Measurements from ENCODE around the gene DPRX.

DPRX gene

DNA sequence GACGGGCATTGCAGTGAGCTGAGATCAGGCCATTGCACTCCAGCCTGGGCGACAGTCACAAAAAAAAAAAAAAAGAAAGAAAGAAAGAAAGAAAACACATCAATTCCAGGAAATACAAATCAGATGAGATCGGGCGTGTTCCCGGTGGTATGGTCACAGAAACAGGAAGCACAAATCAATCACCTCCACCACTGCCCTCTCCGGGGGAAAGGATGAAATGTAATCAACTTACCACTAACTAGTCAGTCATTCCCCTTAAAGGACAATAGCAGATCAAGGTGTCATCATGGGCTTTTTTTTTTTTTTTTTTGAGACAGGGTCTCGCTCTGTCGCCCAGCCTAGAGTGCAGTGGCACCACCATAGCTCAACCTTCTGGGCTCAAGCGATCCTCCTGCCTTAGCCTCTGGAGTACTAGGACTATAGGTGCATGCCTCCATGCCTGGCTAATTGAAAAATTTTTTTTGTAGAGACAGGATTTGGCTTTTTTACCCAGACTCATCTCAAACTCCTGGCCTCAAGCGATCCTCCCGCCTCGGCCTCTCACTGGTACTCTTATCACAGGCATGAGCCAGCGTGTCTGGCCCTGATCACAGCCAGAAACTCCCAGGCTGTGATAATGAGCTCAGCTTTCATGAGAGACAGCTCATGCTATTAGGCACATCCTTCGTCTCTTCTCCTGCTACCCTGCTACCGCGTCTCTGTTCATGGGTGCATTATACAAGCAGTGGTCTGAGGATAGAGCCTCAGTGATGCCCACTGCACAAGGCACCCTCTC, 6.8 kb upstream of the DPRX start:
- H3K27me3 ChIP-seq (ENCODE audit: low read depth): no peaks in the 10 kb centered on the region

DNA sequence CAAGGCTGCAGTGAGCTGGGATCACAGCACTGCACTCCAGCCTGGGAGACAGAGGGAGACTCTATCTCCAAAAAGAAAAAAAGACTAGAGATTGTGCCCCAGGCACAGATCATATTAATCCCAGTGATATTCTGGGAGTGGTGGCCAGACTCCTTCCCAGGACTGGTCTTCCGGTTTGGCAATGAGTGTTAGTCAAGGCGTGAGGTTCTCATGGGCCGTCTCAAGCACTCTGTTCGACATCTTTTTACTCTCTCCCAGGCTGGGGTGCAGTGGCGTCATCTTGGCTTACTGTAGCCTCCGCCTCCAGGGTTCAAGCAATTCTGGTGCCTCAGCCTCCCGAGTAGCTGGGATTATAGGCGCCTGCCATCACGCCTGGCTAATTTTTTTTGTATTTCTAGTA, 5.3 kb upstream of the DPRX start:
- Histone ChIP-seq H3K36me3 (replicated peaks) (no peaks in the 10 kb centered on the region), H3K9me3 (no peaks in the 10 kb centered on the region; the same call in 1 of the 2 replicates), H3K4me1 (no peaks in the 10 kb centered on the region), H3K27me3 (ENCODE audit: low read depth) (no peaks in the 10 kb centered on the region), H3K4me3 (no peak overlapping the region)
- in situ Hi-C loops (cut with MboI; ENCODE audit: low sequenced_read_pairs): no loop called here
- no peak for DNase-seq (ENCODE audit: low spot score in 2 of 2)

More for the DNA sequence above, 6.8 kb upstream of the DPRX start:
- Histone ChIP-seq H3K9me3 (no peaks in the 10 kb centered on the region; the same call in 1 of the 2 replicates), H3K4me3 (no peak overlapping the region), H3K4me1 (no peaks in the 10 kb centered on the region), H3K36me3 (replicated peaks) (no peaks in the 10 kb centered on the region)
- in situ Hi-C loops (cut with MboI; ENCODE audit: low sequenced_read_pairs): no loop called here
- no peak for DNase-seq (ENCODE audit: low spot score in 2 of 2)

DNA sequence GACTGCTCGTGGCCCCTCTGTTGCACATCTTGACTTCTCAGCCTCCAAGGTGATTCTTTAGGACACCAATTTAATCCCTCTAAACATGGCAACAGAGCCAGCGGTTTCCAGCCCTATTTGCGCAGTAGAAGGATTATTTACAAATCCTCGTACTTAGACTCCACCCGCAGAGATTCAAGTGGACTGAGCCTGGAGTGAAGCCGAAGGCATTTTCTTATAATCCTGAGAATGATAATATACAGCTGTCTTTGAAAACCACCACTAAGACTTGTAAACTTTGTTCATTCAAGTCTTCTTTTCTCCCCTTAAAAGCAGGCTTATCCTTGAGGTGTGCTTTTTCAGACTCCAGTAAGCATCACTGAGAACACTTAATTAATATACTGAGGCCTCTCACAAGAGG, 4.8 kb upstream of the DPRX start:
- Histone ChIP-seq H3K36me3 (replicated peaks) (no peaks in the 10 kb centered on the region), H3K4me3 (no peak overlapping the region), H3K9me3 (no peaks in the 10 kb centered on the region; the same call in 1 of the 2 replicates), H3K4me1 (no peaks in the 10 kb centered on the region), H3K27me3 (ENCODE audit: low read depth) (no peaks in the 10 kb centered on the region)
- no peak for DNase-seq (ENCODE audit: low spot score in 2 of 2)
- in situ Hi-C loops (cut with MboI; ENCODE audit: low sequenced_read_pairs): no loop called here

DNA sequence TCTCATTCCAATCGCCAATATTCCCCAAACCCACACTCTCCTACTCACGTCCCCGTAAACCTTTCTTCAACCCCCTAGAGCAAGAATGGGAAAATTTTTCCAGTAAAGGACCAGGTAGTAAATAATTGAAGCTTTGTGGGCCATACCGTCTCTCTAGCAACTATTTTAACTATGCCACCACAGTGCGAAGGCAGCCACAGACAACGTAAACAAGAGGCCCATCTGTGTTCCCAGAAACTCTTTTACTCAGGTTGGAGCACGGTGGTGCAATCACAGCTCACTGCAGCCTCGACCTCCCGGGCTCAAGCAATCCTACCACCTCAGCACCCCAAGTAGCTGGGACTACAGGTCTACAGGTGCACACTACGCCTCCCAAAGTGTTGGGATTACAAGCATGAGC, 3.0 kb downstream of the DPRX start:
- no peak for DNase-seq (ENCODE audit: low spot score in 2 of 2)
- no peaks in the 10 kb centered on the region for H3K9me3 ChIP-seq
- no peaks in the 10 kb centered on the region for H3K27me3 ChIP-seq (ENCODE audit: low read depth)

DNA sequence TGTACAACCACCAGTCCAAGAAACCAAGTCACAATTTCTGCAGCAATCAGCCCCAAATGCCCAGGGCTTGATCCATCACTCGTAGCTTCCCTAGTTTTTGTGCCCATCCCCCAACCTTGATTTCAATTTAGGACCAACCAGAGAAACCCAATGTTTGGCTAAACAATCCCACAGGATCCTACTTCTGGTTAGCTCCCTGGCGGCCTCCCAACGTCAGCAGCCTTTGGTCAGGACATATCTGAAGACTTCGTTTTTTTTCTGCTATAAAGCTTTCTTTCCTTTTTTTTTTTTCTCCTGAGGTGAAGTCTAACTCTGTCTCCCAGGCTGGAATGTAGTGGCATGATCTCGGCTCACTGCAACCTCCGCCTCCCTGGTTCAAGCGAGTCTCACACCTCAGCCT, 7.7 kb downstream of the DPRX start:
- Histone ChIP-seq H3K4me1 (no peaks in the 10 kb centered on the region), H3K36me3 (replicated peaks) (no peaks in the 10 kb centered on the region), H3K9me3 (no peaks in the 10 kb centered on the region), H3K4me3 (no peak overlapping the region), H3K27me3 (ENCODE audit: low read depth) (no peaks in the 10 kb centered on the region)
- no peak for DNase-seq (ENCODE audit: low spot score in 2 of 2)
- in situ Hi-C loops (cut with MboI; ENCODE audit: low sequenced_read_pairs): no loop called here

More for the DNA sequence above, 3.0 kb downstream of the DPRX start:
- H3K4me1 ChIP-seq: no peaks in the 10 kb centered on the region
- H3K36me3 ChIP-seq (replicated peaks): no peaks in the 10 kb centered on the region
- in situ Hi-C loops (cut with MboI; ENCODE audit: low sequenced_read_pairs): no loop called here
- H3K4me3 ChIP-seq: no peak overlapping the region

DNA sequence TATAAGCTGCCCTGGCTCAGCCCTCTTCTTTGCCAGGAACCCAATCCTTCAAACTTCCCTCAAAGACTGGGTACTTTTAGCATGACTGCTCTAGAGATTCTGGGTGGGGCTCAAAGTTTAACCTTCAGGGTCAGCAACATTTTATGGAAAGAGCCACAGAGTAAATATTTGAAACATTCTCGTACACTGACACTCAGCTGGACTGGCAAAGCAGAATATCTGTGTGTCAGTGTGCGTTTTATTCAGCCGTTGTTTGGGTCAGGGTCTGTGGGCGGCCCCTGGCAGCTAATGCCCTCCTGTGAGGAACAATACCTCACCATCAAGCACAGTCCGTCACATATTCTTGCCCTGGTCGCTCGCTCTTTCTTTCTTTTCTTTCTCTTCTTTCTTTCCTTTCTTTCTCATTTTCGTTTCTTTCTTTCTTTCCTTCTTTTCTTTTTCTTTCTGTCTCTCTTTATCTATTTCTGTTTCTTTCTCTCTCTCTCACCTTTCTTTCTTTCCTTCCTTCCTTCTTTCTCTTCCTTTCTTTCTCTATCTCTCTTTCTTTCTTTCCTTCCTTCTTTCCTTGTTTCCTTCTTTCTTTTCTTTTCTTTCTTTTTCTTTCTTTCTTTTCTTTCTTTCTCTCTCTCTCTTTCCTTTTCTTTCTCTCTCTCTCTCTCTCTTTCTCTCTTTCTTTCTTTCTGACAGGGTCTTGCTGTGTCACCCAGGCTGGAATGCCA, 10.7 kb downstream of the DPRX start:
- no peak for DNase-seq (ENCODE audit: low spot score in 2 of 2)
- no peaks in the 10 kb centered on the region for H3K36me3 ChIP-seq (replicated peaks)
- H3K27me3 ChIP-seq (ENCODE audit: low read depth): no peaks in the 10 kb centered on the region
- H3K4me3 ChIP-seq: no peak overlapping the region
- H3K4me1 ChIP-seq: no peaks in the 10 kb centered on the region
- no peaks in the 10 kb centered on the region for H3K9me3 ChIP-seq
- in situ Hi-C loops (cut with MboI; ENCODE audit: low sequenced_read_pairs): no loop called here

DNA sequence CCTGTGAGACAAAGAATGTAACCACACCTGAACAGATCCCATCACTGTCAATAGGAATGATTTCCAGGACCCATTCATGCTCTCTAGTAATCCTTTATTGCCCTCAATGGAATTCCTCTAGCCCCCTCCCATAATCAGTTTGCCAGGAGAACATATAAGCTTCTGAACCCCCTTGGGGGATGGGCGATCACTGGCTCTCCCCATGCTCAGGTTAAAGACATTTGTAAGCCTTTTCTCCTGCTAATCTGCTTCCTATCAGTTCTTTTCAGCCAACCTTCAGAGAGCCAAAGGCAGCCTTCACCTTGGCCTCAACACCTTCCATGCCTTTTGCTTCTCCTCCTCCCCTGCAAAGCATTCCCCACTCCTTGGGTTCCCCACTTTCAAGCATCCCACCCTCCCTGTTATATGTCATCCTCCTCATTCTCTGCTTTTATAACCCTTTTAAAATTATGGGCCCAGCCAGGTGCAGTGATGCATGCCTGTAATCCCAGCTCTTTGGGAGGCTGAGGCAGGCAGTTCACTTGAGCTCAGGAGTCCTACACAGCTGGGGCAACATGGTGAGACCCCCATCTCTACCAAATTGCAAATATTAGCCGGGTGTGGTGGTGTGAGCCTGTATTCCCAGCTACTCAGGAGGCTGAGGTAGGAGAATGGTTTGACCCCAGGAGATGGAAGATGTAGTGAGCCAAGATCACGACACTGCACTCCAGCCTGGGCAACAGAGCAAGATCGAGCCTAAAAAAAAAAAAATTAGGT, 12.4 kb downstream of the DPRX start:
- no peak overlapping the region for H3K4me3 ChIP-seq
- no peaks in the 10 kb centered on the region for H3K27me3 ChIP-seq (ENCODE audit: low read depth)
- H3K9me3 ChIP-seq: no peaks in the 10 kb centered on the region
- H3K36me3 ChIP-seq (replicated peaks): no peaks in the 10 kb centered on the region
- in situ Hi-C loops (cut with MboI; ENCODE audit: low sequenced_read_pairs): no loop called here
- no peak for DNase-seq (ENCODE audit: low spot score in 2 of 2)
- no peaks in the 10 kb centered on the region for H3K4me1 ChIP-seq

DNA sequence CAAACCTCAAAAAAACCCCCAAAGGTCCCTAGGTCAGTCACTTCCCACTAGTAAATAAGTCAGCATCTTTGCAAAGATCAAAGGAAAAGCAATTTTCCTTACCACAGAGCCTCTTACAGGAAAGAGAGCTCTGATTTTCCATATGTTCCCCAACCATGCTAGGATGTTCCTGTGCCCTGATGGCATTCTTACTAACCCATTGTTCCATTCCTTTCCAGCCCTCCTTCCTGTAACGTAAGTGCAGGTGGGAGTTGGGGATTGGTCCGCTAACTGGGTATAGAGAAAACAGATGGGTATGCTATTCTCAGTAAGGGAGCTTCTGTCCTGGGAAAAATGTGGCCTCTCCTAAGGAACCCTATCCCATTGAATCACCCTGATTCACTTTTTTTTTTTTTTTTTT, 14.3 kb downstream of the DPRX start:
- Histone ChIP-seq H3K27me3 (ENCODE audit: low read depth) (no peaks in the 10 kb centered on the region), H3K4me3 (no peak overlapping the region), H3K9me3 (no peaks in the 10 kb centered on the region; the same call in 1 of the 2 replicates), H3K36me3 (replicated peaks) (no peaks in the 10 kb centered on the region), H3K4me1 (no peaks in the 10 kb centered on the region)
- DNase-seq (ENCODE audit: low spot score in 2 of 2): no peak
- in situ Hi-C loops (cut with MboI; ENCODE audit: low sequenced_read_pairs): no loop called here

DNA sequence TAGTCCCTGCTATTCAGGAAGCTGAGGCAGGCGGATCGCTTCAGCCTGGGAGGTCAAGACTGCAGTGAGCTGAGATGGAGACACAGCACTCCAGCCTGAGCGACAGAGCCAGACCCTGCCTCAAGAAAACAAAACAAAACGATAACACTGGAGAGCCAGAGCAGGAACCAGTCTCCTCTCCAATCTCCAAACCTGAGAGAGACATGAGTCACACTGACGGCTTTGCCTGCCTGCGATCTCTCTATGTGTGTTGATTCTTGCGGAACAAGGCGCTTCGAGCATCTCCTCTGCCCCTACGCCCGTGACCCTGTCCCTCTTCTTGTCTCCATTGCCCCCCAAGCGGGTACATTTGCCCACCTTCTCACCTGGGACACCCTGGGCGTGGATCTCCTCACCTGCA, 15.6 kb downstream of the DPRX start:
- DNase-seq (ENCODE audit: low spot score in 2 of 2): no peak
- Histone ChIP-seq H3K9me3 (no peaks in the 10 kb centered on the region; the same call in 1 of the 2 replicates), H3K4me3 (no peak overlapping the region), H3K4me1 (no peaks in the 10 kb centered on the region), H3K36me3 (replicated peaks) (no peaks in the 10 kb centered on the region), H3K27me3 (ENCODE audit: low read depth) (no peaks in the 10 kb centered on the region)
- in situ Hi-C loops (cut with MboI; ENCODE audit: low sequenced_read_pairs): no loop called here

DNA sequence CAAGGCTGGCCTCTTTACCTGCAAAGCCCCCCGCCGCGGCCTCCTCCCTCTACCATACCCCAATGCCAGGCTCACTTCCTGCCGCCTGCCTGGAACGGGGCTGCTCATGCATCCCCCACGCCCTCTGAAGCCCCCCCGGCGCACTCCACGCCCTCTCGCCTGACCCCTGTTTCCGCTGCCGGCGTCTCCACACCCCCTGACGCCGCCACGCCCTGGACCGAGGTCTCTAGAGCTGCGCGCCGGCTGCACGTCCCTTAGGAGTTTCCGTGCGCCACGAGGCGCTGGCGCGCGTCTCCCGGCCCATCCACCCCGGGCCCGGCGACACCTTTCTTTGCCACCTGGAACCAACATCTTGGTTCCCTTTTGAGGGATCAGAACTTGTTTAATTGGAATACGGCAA, 16.0 kb downstream of the DPRX start:
- Histone ChIP-seq H3K4me3 (no peak overlapping the region), H3K9me3 (no peaks in the 10 kb centered on the region; the same call in 1 of the 2 replicates), H3K4me1 (no peaks in the 10 kb centered on the region), H3K36me3 (replicated peaks) (no peaks in the 10 kb centered on the region), H3K27me3 (ENCODE audit: low read depth) (no peaks in the 10 kb centered on the region)
- in situ Hi-C loops (cut with MboI; ENCODE audit: low sequenced_read_pairs): no loop called here
- DNase-seq (ENCODE audit: low spot score in 2 of 2): no peak

DNA sequence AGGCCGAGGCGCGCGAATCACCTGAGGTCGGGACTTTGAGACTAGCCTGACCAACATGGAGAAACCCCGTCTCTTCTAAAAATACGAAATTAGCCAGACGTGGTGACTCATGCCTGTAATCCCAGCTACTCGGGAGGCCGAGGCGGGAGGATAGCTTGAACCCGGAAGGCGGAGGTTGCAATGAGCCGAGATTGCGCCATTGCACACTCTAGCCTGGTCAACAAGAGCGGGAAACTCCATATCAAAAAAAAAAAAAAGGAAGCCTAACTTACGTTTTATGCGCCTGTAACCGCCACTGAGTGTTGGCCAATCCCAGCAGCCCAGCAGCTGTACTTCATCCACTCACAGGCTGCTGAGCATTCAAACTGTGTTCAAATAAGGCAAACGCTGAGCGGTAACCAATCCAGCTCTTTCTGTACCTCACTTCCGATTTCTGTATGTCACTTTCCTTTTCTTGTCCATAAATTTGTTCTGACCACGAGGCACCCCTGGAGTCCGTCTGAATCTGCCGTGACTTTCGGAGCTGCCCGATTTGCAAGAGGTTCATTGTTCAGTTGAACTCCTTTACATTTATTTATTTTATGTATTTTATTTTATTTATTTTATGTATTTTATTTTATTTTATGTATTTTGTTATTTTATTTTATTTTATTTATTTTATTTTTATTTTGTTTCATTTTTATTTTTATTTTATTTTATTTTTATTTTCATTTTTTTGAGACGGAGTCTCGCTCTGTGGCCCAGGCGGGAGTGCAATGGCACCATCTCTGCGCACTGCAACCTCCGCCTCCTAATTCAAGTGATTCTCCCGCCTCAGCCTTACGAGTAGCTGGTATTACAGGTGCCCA, 18.2 kb downstream of the DPRX start:
- no peaks in the 10 kb centered on the region for H3K36me3 ChIP-seq (replicated peaks)
- no peaks in the 10 kb centered on the region for H3K4me1 ChIP-seq
- DNase-seq (ENCODE audit: low spot score in 2 of 2): no peak
- in situ Hi-C loops (cut with MboI; ENCODE audit: low sequenced_read_pairs): no loop called here
- no peak overlapping the region for H3K4me3 ChIP-seq
- H3K27me3 ChIP-seq (ENCODE audit: low read depth): no peaks in the 10 kb centered on the region
- no peaks in the 10 kb centered on the region; the same call in 1 of the 2 replicates for H3K9me3 ChIP-seq

DNA sequence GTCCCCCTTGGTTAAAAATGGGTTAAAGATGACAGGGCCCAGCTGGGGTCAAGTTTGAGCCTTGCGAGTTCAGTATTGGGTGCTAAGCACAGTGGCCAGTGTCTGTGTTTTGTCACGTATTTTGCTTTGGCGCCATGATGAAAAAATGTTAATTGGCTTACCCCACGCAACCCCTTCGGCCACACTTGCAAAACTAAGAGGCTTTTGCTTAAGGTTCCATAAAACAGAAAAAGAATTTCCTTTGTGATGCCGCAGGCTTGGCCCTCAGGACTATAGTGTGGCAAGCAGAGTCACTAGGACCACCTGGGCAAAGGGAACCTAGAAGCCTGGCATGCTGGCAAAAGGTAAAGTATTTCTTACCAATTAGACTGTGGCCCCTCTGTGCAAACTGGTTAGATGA, 20.7 kb downstream of the DPRX start:
- Histone ChIP-seq H3K9me3 (peaks cover 2% of the 10 kb centered on the region; the same call in 1 of the 2 replicates), H3K4me1 (no peaks in the 10 kb centered on the region), H3K36me3 (replicated peaks) (no peaks in the 10 kb centered on the region), H3K4me3 (no peak overlapping the region), H3K27me3 (ENCODE audit: low read depth) (no peaks in the 10 kb centered on the region)
- DNase-seq (ENCODE audit: low spot score in 2 of 2): no peak
- in situ Hi-C loops (cut with MboI; ENCODE audit: low sequenced_read_pairs): no loop called here

DNA sequence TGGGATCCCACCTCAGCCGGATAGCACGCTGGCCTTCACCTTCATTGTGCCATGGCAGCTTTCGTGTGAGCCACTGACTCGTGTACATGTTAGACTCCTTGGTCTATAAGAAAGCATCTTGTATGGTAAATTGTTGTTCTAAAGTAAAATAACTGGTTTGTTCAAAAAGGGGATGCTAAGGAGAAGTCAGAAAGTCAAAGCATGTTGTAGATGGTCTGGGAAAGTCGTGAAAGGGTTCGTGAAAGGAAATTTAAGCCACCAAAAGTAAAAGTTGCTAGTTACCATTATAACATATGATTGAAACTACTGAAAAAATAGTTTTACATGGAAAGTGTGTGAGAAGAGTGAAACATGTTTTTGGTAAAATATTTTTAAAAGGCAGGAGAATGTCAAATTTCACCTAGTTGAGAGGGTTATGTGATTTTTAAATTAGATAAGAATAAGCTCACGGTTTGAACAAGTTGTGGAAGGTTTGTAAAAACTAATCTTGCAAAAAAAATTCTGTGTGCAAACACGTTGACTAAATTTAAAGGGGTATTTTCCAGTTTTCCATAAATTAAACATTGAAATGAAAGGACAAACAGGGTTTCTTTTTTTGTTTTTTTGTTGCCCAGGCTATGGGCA, 23.4 kb downstream of the DPRX start:
- no peaks in the 10 kb centered on the region for H3K27me3 ChIP-seq (ENCODE audit: low read depth)
- no peak overlapping the region for H3K4me3 ChIP-seq
- no peak for DNase-seq (ENCODE audit: low spot score in 2 of 2)
- H3K4me1 ChIP-seq: no peaks in the 10 kb centered on the region
- H3K36me3 ChIP-seq (replicated peaks): no peaks in the 10 kb centered on the region
- in situ Hi-C loops (cut with MboI; ENCODE audit: low sequenced_read_pairs): no loop called here
- H3K9me3 ChIP-seq: peaks cover 2% of the 10 kb centered on the region; the same call in 1 of the 2 replicates

Measured in HAP-1 (cell line).